IPS DF 6.9 (cell line): ENCODE measurements around the gene KLHL29.
"Not testable (repeated sequence)": the region's sequence is repeated elsewhere in the genome, so short reads cannot be mapped to it uniquely, and the experiment has no call there.

ENCODE experiments used
- DNase-seq: peaks from one replicate; pipeline ENCODE4 v3.0.0-alpha.2; 2013; ENCODE audit warnings: low read depth, low spot score
- H3K27ac ChIP-seq: one replicate; pipeline ENCODE4 v1.5.1; 2013; ENCODE audit warnings: low read length, control low read depth
- H3K27me3 ChIP-seq: 2 replicates; pipeline ENCODE4 v1.6.1; 2013; ENCODE audit warnings: mild to moderate bottlenecking, low read length; ENCODE audit not compliant: control insufficient read depth, insufficient read depth
- H3K36me3 ChIP-seq: 2 replicates; pipeline ENCODE4 v1.6.1; 2013; ENCODE audit warnings: low read length; ENCODE audit not compliant: control insufficient read depth, insufficient read depth
- H3K4me1 ChIP-seq: 2 replicates; pipeline ENCODE4 v1.6.1; 2013; ENCODE audit warnings: low read length; ENCODE audit not compliant: control insufficient read depth, insufficient read depth
- H3K4me3 ChIP-seq: 2 replicates; pipeline ENCODE4 v1.5.1; 2013; ENCODE audit warnings: mild to moderate bottlenecking, low read length
- H3K9me3 ChIP-seq: 2 replicates; pipeline ENCODE4 v1.6.1; 2013; ENCODE audit warnings: low read length, inconsistent platforms; ENCODE audit not compliant: control insufficient read depth, insufficient read depth
- WGBS: extraction: QIAGEN DNeasy Blood & Tissue Kit; methylation state at CpG from one replicate; pipeline ENCODE4 v1.1.7; 2013; ENCODE audit warnings: mixed read lengths, missing lambda C conversion rate; ENCODE audit not compliant: insufficient read length, insufficient coverage; 5-methylcytosine and 5-hydroxymethylcytosine counted together

KLHL29 gene

DNA sequence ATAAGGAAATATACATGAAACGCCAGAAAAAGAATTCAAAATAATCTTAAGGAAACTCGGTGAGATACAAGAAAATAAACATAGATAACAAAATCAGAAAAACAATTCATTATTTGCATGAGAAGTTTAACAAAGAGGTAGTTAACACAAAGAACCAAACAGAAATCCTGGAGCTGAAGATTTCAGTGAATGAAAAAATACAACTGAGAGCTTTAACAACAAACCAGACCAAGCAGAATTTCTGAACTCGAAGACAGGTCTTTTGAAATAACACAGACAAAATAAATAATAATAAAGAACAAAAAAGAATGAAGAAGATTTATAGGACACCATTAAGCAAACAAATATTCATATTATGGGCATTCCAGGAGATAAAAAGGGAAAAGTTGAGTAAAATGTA is 337.3 kb downstream of the KLHL29 start:
- Histone ChIP-seq H3K36me3 (no peaks in the 10 kb centered on the region), H3K4me3 (no peak overlapping the region), H3K4me1 (no peaks in the 10 kb centered on the region), H3K9me3 (no peaks in the 10 kb centered on the region), H3K27me3 (no peaks in the 10 kb centered on the region), H3K27ac (no peak overlapping the region)
- WGBS: no CpG with 5 or more reads among the region's 3 CpGs
- no peak for DNase-seq

DNA sequence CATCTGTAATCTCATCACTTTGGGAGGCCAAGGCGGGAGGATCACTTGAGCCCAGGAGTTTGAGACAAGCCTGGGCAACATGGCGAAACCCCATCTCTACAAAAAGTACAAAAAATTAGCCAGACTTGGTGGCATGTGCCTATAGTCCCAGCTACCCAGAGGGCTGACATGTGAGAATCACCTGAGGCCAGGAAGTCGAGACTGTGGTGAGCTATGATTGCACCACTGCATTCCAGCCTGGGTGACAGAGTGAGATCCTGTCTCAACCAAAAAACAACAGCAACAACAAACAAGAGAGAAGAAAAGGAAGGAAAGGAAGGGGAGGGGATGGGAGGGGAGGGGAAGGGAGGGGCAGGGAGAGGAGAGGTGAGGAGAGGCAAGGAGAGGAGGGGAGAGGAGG is 338.1 kb downstream of the KLHL29 start:
- not testable (repeated sequence) for H3K4me3 ChIP-seq, H3K36me3 ChIP-seq, DNase-seq, H3K4me1 ChIP-seq, H3K9me3 ChIP-seq, H3K27ac ChIP-seq, H3K27me3 ChIP-seq
- no CpG with 5 or more reads among the region's 3 CpGs for WGBS

DNA sequence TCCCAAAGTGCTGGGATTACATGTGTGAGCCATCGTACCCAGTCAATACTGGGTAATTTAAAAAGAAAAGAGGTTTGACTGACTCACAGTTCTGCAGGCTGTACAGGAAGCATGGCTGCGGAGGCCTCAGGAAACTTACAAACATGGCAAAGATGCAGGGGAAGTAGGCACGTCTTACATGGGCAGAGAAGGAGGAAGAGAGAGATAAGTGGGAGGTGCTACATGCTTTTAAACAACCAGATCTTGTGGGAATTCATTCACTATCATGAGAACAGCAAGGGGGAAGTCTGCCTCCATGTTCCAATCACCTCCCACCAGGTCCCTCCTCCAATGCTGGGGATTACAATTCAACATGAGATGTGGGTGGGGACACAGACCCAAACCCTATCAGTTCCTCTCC is 349.4 kb downstream of the KLHL29 start:
- no CpG with 5 or more reads among the region's 3 CpGs for WGBS
- H3K36me3 ChIP-seq: no peaks in the 10 kb centered on the region
- no peak for DNase-seq
- H3K9me3 ChIP-seq: no peaks in the 10 kb centered on the region
- H3K4me1 ChIP-seq: no peaks in the 10 kb centered on the region
- H3K27me3 ChIP-seq: no peaks in the 10 kb centered on the region
- no peak overlapping the region for H3K27ac ChIP-seq
- no peak overlapping the region for H3K4me3 ChIP-seq

DNA sequence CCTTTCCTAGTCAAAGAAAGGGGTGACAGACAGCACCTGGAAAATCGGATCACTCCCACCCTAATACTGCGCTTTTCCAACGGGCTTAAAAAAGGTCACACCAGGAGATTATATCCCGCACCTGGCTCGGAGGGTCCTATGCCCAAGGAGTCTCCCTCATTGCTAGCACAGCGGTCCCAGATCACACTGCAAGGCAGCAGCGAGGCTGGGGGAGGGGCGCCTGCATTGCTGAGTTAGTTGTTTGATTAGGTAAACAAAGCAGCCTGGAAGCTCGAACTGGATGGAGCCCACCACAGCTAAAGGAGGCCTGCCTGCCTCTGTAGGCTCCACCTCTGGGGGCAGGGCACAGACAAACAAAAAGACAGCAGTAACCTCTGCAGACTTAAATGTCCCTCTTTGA is 351.8 kb downstream of the KLHL29 start:
- not testable (repeated sequence) for H3K9me3 ChIP-seq
- WGBS: no CpG with 5 or more reads among the region's 9 CpGs

DNA sequence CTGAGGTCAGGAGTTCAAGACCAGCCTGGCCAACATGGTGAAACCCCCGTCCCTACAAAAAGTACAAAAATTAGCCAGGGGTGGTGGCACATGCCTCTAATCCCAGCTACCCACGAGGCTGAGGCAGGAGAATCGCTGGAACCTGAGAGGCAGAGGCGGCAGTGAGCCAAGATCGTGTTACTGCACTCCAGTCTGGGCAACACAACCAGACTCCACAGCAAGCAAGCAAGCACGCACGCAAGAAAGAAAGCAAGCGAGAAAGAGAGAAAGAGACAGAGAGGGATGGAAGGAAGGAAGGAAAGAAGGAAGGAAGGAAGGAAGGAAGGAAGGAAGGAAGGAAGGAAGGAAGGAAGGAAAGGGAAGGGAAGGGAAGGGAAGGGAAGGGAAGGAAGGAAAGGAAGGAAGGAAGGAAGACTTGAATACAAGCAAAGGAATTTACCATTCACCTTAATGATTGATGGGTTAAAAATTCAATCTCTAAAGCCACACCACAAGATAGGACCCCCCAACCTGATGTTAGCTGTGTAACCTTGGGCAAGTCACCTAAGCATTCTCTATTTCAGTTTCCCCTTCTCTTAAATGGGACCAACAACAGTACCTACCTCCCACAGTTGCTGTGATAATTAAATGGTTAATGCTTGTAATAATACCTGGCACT is 360.2 kb downstream of the KLHL29 start:
- H3K9me3 ChIP-seq: no peaks in the 10 kb centered on the region
- no peak for DNase-seq
- H3K4me1 ChIP-seq: no peaks in the 10 kb centered on the region
- H3K27ac ChIP-seq: no peak overlapping the region
- WGBS: no CpG with 5 or more reads among the region's 8 CpGs
- no peaks in the 10 kb centered on the region for H3K27me3 ChIP-seq
- no peaks in the 10 kb centered on the region for H3K36me3 ChIP-seq
- H3K4me3 ChIP-seq: no peak overlapping the region

More for the DNA sequence above, 351.8 kb downstream of the KLHL29 start:
- H3K4me1 ChIP-seq, DNase-seq, H3K4me3 ChIP-seq, H3K27me3 ChIP-seq, H3K36me3 ChIP-seq, H3K27ac ChIP-seq: not testable (repeated sequence)

DNA sequence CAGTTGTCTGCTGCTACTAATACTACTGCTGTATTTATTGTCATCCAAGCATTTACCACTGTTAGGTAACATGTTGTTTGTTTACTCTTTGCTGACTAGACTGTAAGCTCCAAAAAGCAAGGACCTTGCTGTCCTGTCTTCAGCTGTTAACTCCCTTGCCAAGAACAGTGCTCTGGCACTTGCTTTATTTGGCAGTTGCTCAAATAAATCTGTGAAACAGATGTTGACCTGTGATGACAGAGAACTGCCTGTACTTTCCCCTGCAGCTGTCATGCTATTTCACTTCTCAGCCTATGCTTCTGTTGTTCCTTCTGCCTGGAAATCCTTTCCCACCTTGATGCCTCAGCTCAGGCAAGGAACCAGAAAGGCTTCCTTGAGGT is 360.7 kb downstream of the KLHL29 start:
- H3K27ac ChIP-seq: no peak overlapping the region
- H3K4me3 ChIP-seq: no peak overlapping the region
- no peaks in the 10 kb centered on the region for H3K4me1 ChIP-seq
- H3K9me3 ChIP-seq: no peaks in the 10 kb centered on the region
- H3K36me3 ChIP-seq: no peaks in the 10 kb centered on the region
- no peak for DNase-seq
- no peaks in the 10 kb centered on the region for H3K27me3 ChIP-seq

DNA sequence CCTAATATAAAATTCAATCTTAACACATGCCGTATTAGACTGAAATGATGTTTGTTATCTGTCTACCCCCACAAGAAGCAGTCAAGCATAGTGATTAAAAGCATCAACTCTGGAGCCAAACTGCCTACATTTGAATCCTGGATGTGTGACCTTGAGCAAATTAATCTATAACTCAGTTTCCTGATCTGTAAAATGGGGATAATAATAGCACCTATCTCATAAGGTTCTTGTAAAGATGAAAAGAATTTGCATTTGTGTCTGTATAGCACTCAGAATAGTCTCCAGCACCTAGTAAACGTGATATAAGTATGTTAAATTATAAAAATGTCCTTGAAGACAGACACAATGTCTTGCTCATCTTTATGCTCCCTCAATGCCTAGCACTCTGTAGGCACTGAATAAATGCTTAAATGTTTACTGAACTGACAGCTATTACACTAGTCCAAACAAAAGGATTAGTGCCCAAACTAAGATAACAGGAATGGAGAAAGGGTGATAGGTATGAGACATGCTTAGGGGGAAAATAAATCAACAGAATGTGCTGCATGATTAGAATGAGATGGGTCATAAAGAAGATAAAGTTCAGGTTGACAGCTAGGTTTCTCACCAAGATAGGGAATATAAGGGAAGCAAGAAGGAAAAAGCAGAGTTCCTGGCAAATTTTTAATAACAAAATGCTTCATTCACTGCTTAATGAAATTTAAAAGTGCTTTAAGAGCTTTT is 361.3 kb downstream of the KLHL29 start:
- Histone ChIP-seq H3K36me3 (no peaks in the 10 kb centered on the region), H3K4me3 (no peak overlapping the region), H3K27ac (no peak overlapping the region), H3K27me3 (no peaks in the 10 kb centered on the region), H3K4me1 (no peaks in the 10 kb centered on the region), H3K9me3 (no peaks in the 10 kb centered on the region)
- no peak for DNase-seq
- WGBS: no CpG with 5 or more reads among the region's 2 CpGs

DNA sequence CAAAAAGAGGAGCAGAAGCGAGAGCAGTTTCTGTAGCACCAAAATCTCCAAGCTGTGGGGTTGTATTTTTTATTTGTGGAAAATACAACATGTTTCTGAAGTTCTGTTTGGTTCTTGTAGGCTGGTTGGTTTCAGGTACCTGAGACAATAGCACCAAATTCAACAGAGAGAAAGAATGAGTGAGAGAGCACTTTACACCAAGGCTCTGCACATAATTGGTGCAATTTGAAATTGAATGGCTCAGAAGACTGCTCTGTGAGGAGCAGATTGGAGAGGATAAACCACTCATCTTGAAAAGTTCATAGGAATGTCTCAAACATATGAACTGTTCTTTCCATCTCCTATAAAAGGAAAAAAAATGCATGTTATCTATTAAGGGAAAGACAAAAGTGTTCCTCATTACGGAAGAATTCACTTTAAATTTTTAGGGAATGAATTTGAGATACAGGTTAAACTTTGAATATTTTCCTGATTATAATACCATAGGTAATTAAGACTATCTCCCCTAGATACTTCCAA is 366.8 kb downstream of the KLHL29 start:
- no CpG with 5 or more reads among the region's 2 CpGs for WGBS
- Histone ChIP-seq H3K27me3 (no peaks in the 10 kb centered on the region), H3K36me3 (no peaks in the 10 kb centered on the region), H3K27ac (no peak overlapping the region), H3K4me1 (no peaks in the 10 kb centered on the region; the same call in 1 of the 2 replicates), H3K9me3 (no peaks in the 10 kb centered on the region), H3K4me3 (no peak overlapping the region)
- no peak for DNase-seq

DNA sequence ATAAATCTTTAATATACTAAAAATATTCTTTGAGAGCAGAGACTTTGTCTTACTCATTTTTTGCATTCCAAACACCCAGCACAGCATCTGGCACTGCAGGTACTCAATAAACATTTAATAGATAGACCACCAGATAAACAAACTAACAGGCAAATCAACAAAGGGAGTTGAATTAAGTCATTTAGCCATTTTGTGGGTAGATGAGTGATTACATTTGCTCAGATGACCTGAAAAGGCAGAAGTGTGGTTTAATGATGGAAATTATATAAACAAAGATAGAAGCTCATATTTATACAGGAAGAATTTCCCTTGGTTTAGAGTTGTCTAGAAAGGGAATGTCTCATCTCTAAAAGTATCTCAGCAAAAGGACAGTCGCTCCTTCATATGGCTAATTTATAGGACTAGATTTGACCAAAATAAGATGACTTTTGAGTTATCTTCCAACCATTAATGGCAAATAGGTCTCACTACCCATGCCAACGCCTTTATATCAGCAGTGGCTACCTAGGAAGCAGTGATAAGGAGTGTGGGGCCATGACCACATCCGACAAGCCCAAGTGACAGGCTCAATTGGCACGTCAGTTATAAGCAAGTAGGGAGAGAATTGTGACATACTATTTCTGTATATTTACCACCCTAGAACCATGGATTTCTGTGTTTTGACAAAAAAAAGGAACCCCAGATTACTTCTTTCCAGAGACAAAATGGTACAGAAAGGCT is 368.5 kb downstream of the KLHL29 start:
- H3K27me3 ChIP-seq: no peaks in the 10 kb centered on the region
- H3K4me3 ChIP-seq: no peak overlapping the region
- WGBS: no CpG with 5 or more reads among the region's 4 CpGs
- no peaks in the 10 kb centered on the region for H3K9me3 ChIP-seq
- peaks cover 1% of the 10 kb centered on the region; the same call in 1 of the 2 replicates for H3K4me1 ChIP-seq
- H3K27ac ChIP-seq: no peak overlapping the region
- H3K36me3 ChIP-seq: no peaks in the 10 kb centered on the region; the same call in 1 of the 2 replicates
- no peak for DNase-seq

DNA sequence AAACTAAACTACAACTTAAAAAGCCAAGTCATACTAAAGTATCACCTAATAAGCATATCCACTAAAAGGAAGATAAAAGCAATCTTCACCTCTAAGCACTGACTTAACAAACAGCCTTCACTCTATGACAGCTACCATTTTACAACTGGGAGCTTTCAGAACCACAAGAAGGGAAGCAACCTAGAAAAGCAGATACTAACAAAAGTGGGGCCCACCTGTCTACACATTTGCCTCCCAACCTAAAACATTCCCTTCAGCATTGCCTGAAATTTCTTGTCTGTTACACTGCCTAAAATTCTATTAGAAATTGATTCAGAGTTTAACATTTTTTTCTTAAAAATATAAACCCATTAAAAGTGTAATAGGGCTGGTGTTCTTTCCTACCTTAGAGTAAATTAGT is 370.0 kb downstream of the KLHL29 start:
- no peaks in the 10 kb centered on the region for H3K27me3 ChIP-seq
- H3K9me3 ChIP-seq: no peaks in the 10 kb centered on the region
- no peak overlapping the region for H3K4me3 ChIP-seq
- H3K36me3 ChIP-seq: no peaks in the 10 kb centered on the region; the same call in 1 of the 2 replicates
- no peak overlapping the region for H3K27ac ChIP-seq
- DNase-seq: no peak
- peaks cover 1% of the 10 kb centered on the region; the same call in 1 of the 2 replicates for H3K4me1 ChIP-seq
